ENCODE results near the gene EIF2B5.
"Not testable (repeated sequence)": the region's sequence is repeated elsewhere in the genome, so short reads cannot be mapped to it uniquely, and the experiment has no call there.

EIF2B5 gene

DNA sequence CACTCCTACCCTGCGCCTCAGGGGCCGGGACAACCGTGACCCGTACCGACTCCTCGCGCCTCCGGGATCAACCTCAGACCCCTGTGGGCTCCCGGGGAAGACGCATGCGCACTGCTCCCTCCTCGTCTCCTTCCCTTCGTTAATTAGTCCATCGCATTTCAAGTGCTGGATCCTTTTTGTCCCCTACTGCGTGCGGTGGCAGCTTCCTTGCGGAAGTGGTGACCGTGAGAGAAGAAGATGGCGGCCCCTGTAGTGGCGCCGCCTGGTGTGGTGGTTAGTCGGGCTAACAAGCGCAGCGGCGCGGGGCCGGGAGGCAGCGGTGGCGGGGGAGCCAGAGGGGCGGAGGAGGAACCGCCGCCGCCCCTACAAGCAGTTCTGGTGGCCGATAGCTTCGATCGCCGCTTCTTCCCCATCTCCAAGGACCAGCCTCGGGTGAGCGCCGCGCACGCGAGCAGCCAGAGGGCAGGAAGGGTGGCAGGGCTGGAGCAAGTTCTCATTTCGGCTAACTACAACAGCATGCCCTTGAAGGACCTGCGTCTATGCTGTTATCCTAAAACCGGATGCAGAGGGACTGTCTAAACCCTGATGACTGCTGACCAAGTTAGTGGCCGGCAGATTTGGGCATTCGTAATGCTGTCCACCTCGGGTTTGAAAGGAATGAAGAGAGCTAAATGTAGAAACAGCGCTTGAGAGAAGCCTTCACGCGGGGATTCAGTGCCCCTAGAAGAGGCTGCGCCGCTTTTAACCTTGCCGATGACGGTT lies at the start of gene EIF2B5:
EIF2B5 (plus strand) TSS at position 210 of the 762 bp plus-strand sequence; CDS start at position 238, 28 bp downstream.
- FAIRE-seq, result peak; percentile 96

DNA sequence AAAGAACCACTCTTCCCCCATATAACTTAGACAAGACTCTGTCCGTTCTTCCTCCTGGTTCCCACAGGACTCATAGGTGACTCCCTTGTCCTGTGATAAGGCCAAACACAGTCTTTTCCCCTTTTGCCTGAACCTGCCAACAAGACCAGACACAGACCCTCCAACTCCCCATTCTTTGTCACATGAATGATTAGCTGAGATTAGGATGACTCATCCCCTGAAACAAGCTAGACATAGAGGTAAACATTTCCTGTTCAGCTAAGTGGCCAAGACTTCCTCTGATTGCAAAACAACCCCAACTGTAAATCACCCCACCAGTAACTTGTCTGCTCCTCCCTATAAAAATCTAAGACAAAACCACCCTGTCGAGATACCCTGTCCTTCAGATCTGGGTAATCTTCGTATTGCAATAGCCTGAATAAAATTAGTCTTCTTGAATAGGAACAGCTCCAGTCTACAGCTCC lies 49.7 kb upstream of the EIF2B5 start:
- FAIRE-seq, result no peak

More for the DNA sequence above, at the start of gene EIF2B5:
- DNase-seq (ENCODE audit: insufficient read length, low spot score), result peak; percentile 72

DNA sequence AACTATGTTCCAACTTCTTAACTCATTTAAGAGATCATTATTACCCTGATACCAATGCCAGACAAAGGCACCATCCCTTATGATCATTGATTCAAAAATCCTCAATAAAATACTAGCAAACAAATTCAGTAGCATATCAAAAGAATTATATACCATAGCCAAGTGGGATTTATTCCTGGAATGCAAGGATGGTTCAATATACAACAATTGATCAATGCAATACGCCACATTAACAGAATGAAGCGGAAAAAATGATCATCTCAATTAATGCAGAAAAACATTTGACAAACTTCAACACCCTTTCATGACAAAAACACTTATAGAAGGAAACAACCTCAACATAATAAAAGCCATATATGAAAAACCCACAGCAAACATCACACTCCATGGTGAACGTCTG lies 43.0 kb upstream of the EIF2B5 start:
- no peak for DNase-seq (ENCODE audit: insufficient read length, low spot score)
- FAIRE-seq, result no peak

More for the DNA sequence above, 49.7 kb upstream of the EIF2B5 start:
- no peak for DNase-seq (ENCODE audit: insufficient read length, low spot score)

DNA sequence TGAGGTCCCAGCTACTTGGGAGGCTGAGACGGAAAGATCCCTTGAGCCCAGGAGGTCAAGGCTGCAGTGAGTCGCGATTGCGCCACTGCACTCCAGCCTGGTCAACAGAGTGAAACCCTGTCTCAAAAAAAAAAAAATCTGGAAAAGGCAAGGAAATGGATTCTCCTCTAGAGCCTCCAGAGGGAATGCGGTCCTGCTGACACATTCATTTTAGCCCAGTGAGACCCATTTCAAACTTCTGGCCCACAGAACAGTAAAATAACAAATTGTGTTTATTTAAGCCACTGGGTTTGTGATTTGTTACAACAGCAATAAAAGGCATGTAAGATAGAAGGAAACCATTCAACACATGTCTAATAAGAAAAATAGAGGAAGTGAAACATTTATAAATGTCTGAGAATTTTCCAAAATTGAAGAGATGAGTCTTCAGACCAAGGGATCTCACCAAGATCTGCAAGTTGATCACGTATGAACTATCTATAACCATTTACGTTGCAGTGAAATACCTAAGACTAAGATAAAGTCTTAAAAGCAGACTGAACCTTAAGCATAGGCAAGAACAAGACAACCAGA lies 38.3 kb upstream of the EIF2B5 start, which contains the start of gene HTR3E:
HTR3E (plus strand) TSS at position 254 of the 573 bp plus-strand sequence. CDS start 466 bp downstream, outside the sequence.
- FAIRE-seq, result no peak
- DNase-seq (ENCODE audit: insufficient read length, low spot score), result no peak

DNA sequence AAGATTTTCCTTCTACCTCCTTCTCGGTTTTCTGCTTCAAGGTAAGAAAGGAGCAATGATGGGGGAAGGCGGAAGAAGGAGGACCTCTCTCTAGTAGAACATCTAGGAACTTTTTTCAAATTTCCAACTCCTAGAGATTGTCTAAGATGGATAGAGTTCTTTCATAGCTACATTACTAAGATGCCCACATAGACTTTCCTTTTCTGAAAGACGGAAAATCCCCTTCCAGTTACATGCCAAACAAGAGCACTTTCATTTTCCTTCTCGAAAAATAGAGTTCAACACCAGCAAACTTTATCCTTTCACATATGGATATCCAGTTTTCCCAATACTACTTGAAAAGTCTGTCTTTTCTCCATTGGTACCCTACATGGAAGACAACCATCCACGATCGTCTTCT lies 37.6 kb upstream of the EIF2B5 start:
- no peak for DNase-seq (ENCODE audit: insufficient read length, low spot score)
- no peak for FAIRE-seq

DNA sequence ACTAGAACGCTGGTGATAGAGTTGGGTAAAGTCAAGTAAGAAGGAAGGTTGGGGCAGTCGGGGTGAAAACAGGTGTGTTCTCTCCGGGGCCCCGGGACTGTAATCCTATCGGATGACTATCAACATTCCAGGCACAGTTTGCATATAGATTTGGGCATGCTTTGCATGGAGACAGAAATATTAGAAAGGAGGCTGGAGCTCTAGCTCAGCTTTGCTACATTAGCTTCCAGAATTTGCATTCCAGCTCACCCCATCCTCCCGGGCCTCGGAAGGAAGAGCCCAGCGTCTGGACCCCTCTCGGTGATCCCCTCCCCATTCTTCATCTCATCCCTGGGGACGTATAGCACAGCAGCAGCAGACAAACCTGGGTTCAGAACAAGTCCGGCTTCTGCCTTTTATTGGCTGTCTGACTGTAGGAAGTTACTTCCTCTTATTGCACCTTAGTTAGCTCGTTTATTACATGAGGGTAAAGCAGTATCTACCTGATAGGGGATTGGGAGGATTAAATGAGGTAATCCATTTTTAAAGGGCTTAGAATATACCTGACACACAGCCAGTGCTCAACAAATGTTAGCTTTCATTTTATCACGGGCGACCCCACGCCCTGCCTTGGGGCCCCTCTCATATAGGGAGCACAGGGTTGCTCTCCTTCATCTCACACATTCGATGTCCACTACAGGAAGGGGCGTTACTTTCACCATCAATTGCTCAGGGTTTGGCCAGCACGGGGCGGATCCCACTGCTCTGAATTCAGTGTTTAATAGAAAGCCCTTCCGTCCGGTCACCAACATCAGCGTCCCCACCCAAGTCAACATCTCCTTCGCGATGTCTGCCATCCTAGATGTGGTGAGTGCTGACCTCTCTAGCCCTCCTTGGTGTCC lies 35.1 kb upstream of the EIF2B5 start:
- no peak for FAIRE-seq
- DNase-seq (ENCODE audit: insufficient read length, low spot score), result no peak

DNA sequence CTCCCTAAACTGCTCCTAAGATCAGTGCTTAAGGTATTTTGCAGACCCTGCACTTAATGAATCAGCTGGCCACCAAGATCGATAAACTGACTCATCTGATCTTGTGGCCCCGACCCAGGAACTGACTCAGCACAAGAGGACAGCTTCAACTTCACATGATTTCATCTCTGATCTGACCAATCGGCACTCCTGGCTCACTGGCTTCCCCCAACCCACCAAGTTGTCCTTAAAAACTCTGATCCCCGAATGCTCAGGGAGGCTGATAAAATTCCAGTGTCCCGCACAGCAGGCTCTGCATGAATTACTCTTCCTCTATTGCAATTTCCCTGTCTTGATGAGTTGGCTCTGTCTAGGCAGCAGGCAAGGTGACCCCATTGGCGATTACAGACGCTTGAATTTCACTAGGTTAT lies 24.8 kb upstream of the EIF2B5 start:
- DNase-seq (ENCODE audit: insufficient read length, low spot score) (no peak), FAIRE-seq (no peak)

DNA sequence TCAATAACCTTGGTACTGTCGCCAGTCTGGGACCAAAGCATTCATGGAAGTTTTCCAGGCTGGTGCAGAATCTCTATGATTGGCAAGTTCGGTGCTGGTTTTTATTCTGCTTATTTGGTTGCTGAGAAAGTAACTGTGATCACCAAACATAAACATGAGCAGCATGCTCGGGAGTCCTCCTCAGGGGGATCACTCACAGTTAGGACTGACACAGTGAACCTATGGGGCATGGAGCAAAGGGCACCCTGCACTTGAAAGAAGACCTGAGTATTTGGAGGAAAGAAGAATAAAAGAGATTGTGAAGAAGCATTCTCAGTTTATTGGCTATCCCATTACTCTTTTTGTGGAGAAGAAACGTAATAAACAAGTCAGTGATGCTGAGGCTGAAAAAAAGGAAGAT lies 19.1 kb upstream of the EIF2B5 start:
- FAIRE-seq, result no peak
- DNase-seq (ENCODE audit: insufficient read length, low spot score), result no peak

DNA sequence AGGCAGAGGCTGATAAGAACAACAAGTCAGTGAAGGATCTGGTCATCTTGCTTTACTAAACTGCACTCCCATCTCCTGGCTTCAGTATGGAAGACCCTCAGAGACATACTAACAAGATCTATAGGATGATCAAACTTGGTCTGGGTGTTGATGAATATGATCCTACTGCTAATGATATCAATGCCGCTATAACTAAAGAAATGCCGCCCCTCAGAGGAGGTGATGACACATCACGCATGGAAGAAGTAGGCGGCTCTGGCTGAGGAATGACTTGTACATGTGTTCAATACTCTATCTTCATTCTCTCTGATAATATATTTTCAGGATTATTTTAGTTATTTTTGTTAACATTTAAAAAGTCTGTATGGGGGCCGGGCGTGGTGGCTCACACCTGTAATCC lies 17.5 kb upstream of the EIF2B5 start:
- DNase-seq (ENCODE audit: insufficient read length, low spot score) (no peak), FAIRE-seq (no peak)

DNA sequence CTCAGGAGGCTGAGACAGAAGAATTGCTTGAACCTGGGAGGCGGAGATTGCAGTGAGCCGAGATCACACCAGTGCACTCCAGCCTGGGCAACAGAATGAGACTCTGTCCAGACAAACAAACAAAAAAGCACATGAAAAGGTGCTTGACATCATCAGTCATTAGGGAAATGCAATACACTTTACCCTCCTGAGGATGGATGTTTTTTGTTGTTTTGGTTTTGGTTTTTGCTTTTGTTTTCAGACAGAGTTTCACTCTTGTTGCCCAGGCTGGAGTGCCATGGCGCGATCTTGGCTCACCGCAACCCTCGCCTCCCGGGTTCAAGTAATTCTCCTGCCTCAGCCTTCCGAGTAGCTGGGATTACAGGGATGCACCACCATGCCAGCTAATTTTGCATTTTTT lies 14.1 kb upstream of the EIF2B5 start:
- DNase-seq (ENCODE audit: insufficient read length, low spot score); FAIRE-seq: not testable (repeated sequence)

DNA sequence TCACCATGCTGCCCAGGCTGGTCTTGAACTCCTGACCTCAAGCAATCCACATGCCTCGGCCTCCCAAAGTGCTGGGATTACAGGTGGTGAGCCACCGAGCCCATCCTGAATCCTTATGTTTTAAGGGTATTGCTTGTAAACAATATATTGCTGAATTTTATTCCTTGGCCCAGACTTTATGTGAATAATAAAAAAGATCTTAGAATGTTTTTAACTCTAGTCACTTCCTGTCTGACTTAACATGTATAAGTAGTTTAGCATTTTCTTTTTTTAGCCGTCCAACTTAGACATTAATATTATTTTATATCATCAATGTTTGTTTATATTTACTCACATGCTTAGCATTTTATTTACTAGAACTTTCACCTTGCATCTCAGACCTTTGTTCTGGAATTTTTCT lies 9.2 kb upstream of the EIF2B5 start:
- no peak for DNase-seq (ENCODE audit: insufficient read length, low spot score)
- no peak for FAIRE-seq

DNA sequence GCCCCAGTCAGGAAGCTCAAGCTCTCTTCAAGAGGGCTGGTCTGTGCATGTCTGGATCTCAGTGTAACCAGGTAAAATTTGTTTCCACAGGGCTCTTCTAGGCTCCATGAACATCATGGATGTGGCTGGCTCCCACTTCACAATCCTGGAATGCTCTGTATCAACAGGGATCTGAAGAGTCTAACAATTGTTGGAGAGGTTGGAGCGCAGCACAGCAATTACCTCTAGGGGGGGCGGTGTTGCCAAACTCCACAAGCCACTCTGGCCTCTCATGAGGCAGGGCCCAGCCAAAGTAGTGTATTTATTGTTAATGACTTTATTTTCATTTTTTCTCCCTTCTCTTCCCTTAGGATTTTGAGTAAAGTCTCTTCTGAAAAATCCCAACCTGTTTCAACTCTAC lies 6.1 kb upstream of the EIF2B5 start:
- no peak for DNase-seq (ENCODE audit: insufficient read length, low spot score)

DNA sequence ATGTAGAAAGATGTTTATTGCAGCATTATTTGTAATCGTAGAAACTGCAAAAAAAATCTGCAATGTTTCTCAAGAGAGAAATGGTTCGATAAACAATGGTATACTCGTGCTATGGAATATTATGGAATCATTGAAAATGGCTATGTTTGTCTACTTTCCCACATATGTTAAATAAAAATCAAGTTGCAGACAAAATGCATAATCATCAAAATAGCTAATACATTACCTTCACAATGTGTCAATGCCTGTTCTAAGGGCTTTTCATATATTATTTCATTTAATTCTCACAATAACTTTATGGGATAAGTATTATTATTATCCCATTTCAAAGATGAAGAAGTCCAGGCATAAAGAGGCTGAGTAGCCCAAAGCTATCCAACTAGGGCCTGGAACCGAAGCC lies 2.2 kb upstream of the EIF2B5 start:
- DNase-seq (ENCODE audit: insufficient read length, low spot score), result no peak
- FAIRE-seq, result no peak

More for the DNA sequence above, 6.1 kb upstream of the EIF2B5 start:
- FAIRE-seq, result no peak

DNA sequence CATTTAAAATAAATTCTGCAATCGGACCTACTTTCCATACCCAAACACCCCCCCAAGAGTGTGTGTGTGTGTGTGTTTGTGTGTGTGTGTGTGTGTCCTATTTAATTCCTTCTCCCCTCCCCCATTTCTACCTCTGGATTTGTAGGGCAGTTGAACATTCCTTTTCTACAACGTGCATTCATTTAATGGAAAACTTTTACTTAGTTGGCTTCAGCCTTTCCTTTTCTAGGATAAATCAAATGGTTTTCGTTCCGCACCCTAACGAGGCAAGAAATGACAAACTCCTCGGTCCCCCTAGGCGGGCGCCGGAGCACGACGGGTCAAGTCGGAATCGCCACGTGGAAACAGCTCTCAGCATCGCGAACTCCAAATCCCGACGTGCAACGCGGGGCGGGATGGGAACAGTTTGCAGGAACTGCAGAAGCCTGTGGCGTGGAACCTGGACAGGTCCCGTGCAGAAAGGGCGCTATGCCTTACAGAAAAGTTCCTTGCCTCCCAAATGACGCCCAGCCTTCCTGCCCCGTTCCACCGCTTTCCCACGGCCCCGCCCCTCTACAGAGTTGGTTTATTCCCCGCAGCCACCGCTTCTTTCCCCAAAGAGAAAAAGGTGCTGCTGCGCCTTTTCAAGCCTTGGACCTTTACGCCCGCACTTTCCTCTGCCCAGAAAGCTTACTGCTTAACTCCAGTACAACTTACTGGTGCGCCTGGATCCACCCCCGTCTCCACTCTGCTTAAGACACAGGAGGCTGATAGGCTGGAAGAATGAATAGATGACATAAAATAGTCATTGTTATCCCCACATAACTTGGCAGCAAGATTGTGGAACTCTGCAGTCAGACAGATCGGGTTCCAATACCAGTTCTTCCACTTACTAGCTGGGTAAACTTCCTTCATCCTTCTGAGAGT lies 1.1 kb upstream of the EIF2B5 start:
- DNase-seq (ENCODE audit: insufficient read length, low spot score), result no peak
- peak; percentile 85 for FAIRE-seq

DNA sequence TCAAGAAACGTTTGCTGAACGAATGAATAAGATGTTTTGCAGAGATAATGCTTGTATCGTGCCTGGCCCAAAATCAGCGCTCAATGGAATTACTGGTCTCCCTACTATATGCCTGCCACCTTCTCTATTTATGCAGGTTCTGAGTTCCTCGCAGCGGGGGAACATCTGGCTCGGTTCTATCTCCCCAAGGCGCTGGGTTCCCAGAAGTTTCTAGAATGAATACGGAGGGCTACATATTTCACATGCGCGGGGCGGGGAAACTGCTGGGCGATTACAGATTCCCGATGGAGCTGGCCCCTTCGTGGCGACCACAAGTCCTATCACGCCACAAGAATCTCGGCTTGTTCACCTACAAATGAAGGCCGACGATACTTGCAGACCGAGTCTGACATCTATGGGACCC lies 411 bp upstream of the EIF2B5 start:
- no peak for FAIRE-seq
- no peak for DNase-seq (ENCODE audit: insufficient read length, low spot score)

DNA sequence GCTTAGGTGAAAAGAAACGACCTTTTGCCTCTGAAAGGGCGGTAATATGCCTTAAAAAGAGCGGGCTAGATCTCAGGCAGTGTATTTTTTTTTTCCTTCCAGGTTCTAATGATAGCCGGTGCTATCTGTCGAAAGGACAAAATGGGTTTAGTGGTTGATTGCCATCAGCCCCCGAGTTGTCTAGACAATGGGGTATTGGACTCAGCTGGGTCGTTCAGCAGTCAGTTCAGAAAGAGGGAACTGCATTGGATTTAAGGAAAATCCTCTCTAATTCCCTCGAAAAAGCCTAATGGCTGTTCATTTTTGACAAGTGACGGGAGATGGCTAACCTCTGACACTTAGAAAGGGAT lies 728 bp downstream of the EIF2B5 start:
- FAIRE-seq (no peak), DNase-seq (ENCODE audit: insufficient read length, low spot score) (no peak)

DNA sequence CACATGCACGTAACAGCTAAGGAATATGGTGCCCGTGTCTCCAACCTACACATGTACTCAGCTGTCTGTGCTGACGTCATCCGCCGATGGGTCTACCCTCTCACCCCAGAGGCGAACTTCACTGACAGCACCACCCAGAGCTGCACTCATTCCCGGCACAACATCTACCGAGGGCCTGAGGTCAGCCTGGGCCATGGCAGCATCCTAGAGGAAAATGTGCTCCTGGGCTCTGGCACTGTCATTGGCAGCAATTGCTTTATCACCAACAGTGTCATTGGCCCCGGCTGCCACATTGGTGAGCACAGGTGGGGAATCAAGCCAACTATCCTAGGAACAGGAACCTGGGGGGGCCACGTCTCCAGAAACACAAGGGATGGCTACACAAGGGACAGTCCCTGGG lies 5.3 kb downstream of the EIF2B5 start:
- no peak for DNase-seq (ENCODE audit: insufficient read length, low spot score)
- FAIRE-seq, result no peak

DNA sequence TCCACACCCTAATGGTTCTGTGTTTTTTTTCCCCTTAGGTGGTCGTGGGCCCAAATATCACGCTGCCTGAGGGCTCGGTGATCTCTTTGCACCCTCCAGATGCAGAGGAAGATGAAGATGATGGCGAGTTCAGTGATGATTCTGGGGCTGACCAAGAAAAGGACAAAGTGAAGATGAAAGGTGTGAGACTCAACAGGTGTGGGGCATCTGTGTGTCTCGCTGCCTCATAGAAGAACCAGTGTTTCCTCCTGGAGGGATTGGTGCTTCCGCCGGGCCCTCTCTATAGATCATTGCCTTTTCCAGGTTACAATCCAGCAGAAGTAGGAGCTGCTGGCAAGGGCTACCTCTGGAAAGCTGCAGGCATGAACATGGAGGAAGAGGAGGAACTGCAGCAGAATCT lies 7.0 kb downstream of the EIF2B5 start:
- DNase-seq (ENCODE audit: insufficient read length, low spot score), result no peak
- FAIRE-seq, result no peak

DNA sequence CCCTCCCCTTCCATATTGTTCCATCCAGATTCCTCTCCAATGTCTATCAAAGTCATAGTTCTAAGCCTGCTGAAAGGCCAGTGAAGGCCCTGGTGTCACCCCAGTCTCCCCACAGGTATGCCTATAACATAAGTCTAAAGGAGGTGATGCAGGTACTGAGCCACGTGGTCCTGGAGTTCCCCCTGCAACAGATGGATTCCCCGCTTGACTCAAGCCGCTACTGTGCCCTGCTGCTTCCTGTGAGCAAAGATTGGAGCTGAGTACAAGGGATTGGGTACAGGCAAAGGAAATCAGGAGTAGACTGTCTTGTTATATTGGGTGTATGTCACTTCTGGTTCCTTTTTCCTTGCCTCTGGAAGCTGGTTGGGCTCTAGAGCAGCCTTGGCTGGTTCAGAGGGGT lies 8.2 kb downstream of the EIF2B5 start:
- DNase-seq (ENCODE audit: insufficient read length, low spot score) (no peak), FAIRE-seq (no peak)

DNA sequence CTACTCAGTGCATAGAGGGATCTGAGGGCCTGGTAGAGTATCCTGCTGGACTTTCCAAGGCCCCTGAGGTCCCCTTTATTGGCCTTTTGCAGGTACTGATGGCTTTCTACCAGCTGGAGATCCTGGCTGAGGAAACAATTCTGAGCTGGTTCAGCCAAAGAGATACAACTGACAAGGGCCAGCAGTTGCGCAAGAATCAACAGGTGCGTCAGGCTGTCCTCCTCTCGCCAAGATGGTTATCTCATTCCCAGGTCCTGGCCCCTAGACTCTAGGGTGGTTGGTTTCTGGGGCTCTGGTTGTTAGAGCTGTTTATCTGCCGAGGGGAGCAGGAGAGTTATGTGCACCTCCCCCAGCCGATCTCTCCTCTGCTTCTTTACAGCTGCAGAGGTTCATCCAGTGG lies 9.3 kb downstream of the EIF2B5 start:
- DNase-seq (ENCODE audit: insufficient read length, low spot score) (no peak), FAIRE-seq (no peak)

All from GM19239 (cell line).